PC-3 (cell line): ENCODE measurements around the gene ARHGAP5.

Source experiments
- CTCF ChIP-seq: fragments of 300-600 bp; sonication (generic); conservative IDR thresholded peaks from 2 replicates; pipeline ENCODE4 v1.5.1; 2017; ENCODE audit warnings: antibody characterized with exemption, low read depth, mild to moderate bottlenecking, low read length
- EZH2 ChIP-seq: fragments of 300-600 bp; sonication (generic); IDR thresholded peaks from one replicate; pipeline ENCODE4 v1.6.1; 2017; ENCODE audit warnings: antibody characterized with exemption, mild to moderate bottlenecking, low read length; ENCODE audit not compliant: unreplicated experiment
- EZH2phosphoT487 ChIP-seq: fragments of 300-600 bp; sonication (generic); IDR thresholded peaks from 2 replicates; pipeline ENCODE4 v1.6.1; 2018; ENCODE audit warnings: mild to moderate bottlenecking, antibody characterized with exemption, low read length, borderline replicate concordance

- TF ChIP-seq CTCF (no peak), EZH2 (no peak), EZH2phosphoT487 (no peak)
These were observed 1.1 kb downstream of the ARHGAP5 start for GRCh38 chr14:32078023-32078857.
